H1 (cell line): ENCODE results near the gene WFDC1.

Source experiments
- CEBPB ChIP-seq: IDR thresholded peaks from 2 replicates; pipeline ENCODE4 v1.6.1; 2012; ENCODE audit warnings: low read depth, low read length
- CTCF ChIP-seq, 3 experiments: IDR thresholded peaks; 1 replicate in 2 of 3; 2 replicates in 1 of 3; pipeline versions ENCODE4 v1.5.1 to v1.6.1; 2011; ENCODE audit warnings: low read length in 3 of 3, mild to moderate bottlenecking in 3 of 3, inconsistent platforms in 2 of 3, low read depth in 1 of 3, moderate library complexity in 1 of 3; ENCODE audit not compliant: insufficient read depth in 1 of 3; ENCODE audit errors: control extremely low read depth in 1 of 3
- POLR2A ChIP-seq, 2 experiments: IDR thresholded peaks; 1 replicate in 1 of 2; 2 replicates in 1 of 2; pipeline ENCODE4 v1.6.1; 2011; ENCODE audit warnings: low read depth in 2 of 2, low read length in 2 of 2, mild to moderate bottlenecking in 2 of 2; ENCODE audit errors: control extremely low read depth in 1 of 2

DNA sequence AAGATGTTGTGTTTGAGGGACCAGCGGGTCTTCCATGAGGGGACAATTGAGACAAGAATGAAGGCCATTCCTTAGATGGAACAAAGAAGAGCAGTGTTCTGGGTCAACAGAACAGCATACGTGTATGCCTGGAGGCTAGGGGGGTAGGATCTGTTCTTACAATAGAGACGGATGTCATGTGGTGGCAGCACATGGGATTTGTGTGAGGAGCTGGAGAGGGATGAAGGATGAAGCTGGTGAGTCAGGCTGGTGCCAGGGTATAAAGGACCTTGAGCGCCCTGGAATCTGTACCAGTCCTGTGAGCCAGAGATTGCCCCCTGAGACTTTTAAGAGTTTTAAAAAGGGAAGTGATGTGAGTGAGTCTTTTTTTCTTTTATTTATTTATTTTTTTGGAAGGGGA lies 22.8 kb upstream of the WFDC1 start:
- TF ChIP-seq POLR2A (IDR thresholded peaks at IDR 0.05; ENCODE audit: control extremely low read depth in 1 of 2, low read depth in 2 of 2, low read length in 2 of 2) (no peak), CEBPB (no peak), CTCF (IDR thresholded peaks at IDR 0.05; ENCODE audit: control extremely low read depth in 1 of 3, insufficient read depth in 1 of 3, low read depth in 1 of 3, low read length in 3 of 3) (no peak)
